Stimulated activated naive CD4-positive, alpha-beta T cell (primary cell): ENCODE data around the gene TRMT44.
"Not testable (repeated sequence)": the region's sequence is repeated elsewhere in the genome, so short reads cannot be mapped to it uniquely, and the experiment has no call there.

Source experiments
- DNase-seq, 6 experiments: peaks; one replicate each; lab custom pipeline; 2025; lab: John Stamatoyannopoulos, UW

Gene TRMT44

GRCh38 chr4:8440492-8441311, at the start of gene TRMT44, which contains the start of gene ACOX3:
Gene TRMT44 (plus strand): TSS chr4:8440777. CDS start chr4:8440823, 46 bp downstream.
Gene ACOX3 (minus strand): TSS chr4:8440723. CDS start chr4:8416521, 24,202 bp downstream.
- peak; percentile 88 to 98 (median 94) for DNase-seq

GRCh38 chr4:8391071-8391470, 49.5 kb upstream of the TRMT44 start:
- no peak for DNase-seq

- no peak for DNase-seq
Observed at GRCh38 chr4:8391972-8392371, 48.6 kb upstream of the TRMT44 start.

GRCh38 chr4:8392591-8393190, 47.9 kb upstream of the TRMT44 start:
- DNase-seq = no peak

- DNase-seq = no peak
Observed at GRCh38 chr4:8393593-8394038, 47.0 kb upstream of the TRMT44 start.

GRCh38 chr4:8394061-8394519, 46.5 kb upstream of the TRMT44 start:
- no peak for DNase-seq

GRCh38 chr4:8394806-8395205, 45.8 kb upstream of the TRMT44 start:
- no peak for DNase-seq

- DNase-seq = no peak
Observed at GRCh38 chr4:8395504-8396296, 44.9 kb upstream of the TRMT44 start.

GRCh38 chr4:8396762-8397406, 43.7 kb upstream of the TRMT44 start:
- DNase-seq = no peak

GRCh38 chr4:8398347-8398746, 42.2 kb upstream of the TRMT44 start:
- no peak for DNase-seq

GRCh38 chr4:8399298-8399697, 41.3 kb upstream of the TRMT44 start:
- DNase-seq = no peak

- no peak for DNase-seq
Observed at GRCh38 chr4:8400632-8401325, 39.8 kb upstream of the TRMT44 start.

GRCh38 chr4:8401665-8402064, 38.9 kb upstream of the TRMT44 start:
- DNase-seq = no peak

GRCh38 chr4:8402181-8402597, 38.4 kb upstream of the TRMT44 start:
- DNase-seq = no peak

- DNase-seq = no peak
Observed at GRCh38 chr4:8402640-8403039, 37.9 kb upstream of the TRMT44 start.

- DNase-seq = peak in 4 of 6 experiments; percentile 7 to 48 (median 24)
Observed at GRCh38 chr4:8403173-8403753, 37.3 kb upstream of the TRMT44 start.

GRCh38 chr4:8403976-8404375, 36.6 kb upstream of the TRMT44 start:
- DNase-seq = no peak

- no peak for DNase-seq
Observed at GRCh38 chr4:8404791-8405515, 35.6 kb upstream of the TRMT44 start.

GRCh38 chr4:8405516-8405875, 35.1 kb upstream of the TRMT44 start:
- no peak for DNase-seq

GRCh38 chr4:8406887-8407286, 33.7 kb upstream of the TRMT44 start:
- not testable (repeated sequence) for DNase-seq
